ENCODE data around the gene SPECC1. TPM values are rescaled to one million over a fixed set of nuclear protein-coding genes. Genes with fewer than 3 reads are reported as not detected.
A peak's percentile ranks its signal among the peaks of the same experiment; 100 is the strongest.
"Not testable (repeated sequence)": the region's sequence is repeated elsewhere in the genome, so short reads cannot be mapped to it uniquely, and the experiment has no call there.

SPECC1 gene
- total RNA-seq, 1 donor from 2014 or later = 82.8 TPM

GRCh38 chr17:20125724-20126123, 116.6 kb downstream of the SPECC1 start:
- DNase-seq (ENCODE audit: low spot score) = no peak

- DNase-seq (ENCODE audit: low spot score) = no peak
Observed at GRCh38 chr17:20127360-20128035, 118.3 kb downstream of the SPECC1 start.

GRCh38 chr17:20128036-20128667, 119.0 kb downstream of the SPECC1 start:
- DNase-seq (ENCODE audit: low spot score) = no peak

- DNase-seq (ENCODE audit: low spot score) = no peak
Observed at GRCh38 chr17:20133517-20133916, 124.4 kb downstream of the SPECC1 start.

DNA sequence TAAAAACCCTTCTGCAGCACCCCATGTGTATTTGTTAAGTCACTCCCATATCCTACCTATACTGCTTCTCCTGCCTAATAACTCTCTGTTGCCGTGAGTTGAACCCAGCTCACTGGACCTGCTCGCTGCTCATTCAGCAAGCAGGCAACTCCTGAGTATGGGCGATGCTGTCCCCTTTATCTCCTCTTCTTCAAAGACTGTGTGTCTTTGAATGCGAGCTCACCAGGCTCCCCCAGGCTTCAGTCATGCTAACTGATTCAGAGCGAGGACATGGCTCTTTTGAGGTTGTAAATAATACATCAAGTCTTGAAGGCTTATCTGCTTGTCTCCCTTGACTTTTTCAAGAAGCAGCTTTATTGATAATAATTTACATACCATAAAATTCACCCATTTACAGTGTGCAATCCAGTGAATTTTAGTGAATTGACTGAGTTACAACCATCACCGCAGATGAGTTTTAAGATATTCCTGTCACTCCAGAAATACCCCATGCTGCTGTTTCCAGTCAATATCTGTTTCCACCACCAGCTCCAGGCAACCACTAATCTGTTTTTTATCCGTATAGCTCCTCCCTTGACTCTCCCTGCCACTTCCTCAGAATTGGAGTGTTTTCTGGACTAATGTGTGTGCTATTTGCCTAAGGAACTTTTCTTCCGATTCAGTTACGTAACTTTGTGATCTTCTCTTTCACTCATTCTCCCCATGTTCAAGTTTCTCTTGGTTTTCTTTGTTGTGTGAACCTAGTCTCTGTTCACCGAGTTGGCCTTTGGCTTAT, 132.2 kb downstream of the SPECC1 start:
- peak; percentile 87 for DNase-seq (ENCODE audit: low spot score)

GRCh38 chr17:20142268-20142667, 133.1 kb downstream of the SPECC1 start:
- no peak for DNase-seq (ENCODE audit: low spot score)

- DNase-seq (ENCODE audit: low spot score) = no peak
Observed at GRCh38 chr17:20143740-20144139, 134.6 kb downstream of the SPECC1 start.

DNA sequence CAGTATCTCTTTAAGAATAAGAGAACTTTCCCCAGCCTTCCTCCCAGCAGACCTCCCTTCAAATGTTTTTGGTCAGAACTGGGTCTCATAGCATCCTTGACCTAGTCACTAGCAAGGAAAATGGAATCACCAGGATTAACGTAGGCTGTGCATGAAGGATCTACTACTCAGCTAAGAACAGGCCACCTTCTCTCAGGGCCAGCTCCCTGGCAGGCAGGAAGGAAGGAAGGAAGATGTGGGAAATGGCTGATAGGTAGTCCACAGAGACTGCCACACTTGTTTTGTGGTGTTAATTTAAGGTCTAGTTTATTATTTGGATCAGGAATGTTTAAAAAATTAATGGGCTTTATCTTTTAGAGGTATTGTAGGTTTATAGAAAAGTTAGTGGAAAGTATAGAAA, 136.4 kb downstream of the SPECC1 start:
- DNase-seq (ENCODE audit: low spot score) = no peak

- DNase-seq (ENCODE audit: low spot score) = no peak
Observed at GRCh38 chr17:20149251-20149650, 140.1 kb downstream of the SPECC1 start.

DNA sequence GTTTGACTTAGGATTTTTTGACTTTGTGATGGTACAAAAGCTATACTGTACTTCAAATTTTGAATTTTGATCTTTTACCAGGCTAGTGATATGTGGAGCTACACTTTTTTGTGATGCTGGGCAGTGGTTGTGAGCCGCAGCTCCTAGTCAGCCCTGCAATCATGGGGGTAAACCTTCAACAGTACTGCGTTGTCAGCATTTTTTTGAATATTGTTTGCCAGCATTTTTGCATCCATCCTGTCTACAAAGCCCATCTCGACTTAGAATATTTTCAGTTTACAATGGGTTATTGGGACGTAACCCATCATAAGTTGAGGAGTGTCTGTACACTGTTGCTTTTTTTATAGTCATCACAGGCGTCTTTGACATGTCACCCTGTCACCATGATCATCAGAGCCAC, 142.0 kb downstream of the SPECC1 start:
- DNase-seq (ENCODE audit: low spot score) = no peak

GRCh38 chr17:20153231-20153630, 144.1 kb downstream of the SPECC1 start:
- DNase-seq (ENCODE audit: low spot score) = no peak

GRCh38 chr17:20154286-20155000, 145.3 kb downstream of the SPECC1 start:
- no peak for DNase-seq (ENCODE audit: low spot score)

DNA sequence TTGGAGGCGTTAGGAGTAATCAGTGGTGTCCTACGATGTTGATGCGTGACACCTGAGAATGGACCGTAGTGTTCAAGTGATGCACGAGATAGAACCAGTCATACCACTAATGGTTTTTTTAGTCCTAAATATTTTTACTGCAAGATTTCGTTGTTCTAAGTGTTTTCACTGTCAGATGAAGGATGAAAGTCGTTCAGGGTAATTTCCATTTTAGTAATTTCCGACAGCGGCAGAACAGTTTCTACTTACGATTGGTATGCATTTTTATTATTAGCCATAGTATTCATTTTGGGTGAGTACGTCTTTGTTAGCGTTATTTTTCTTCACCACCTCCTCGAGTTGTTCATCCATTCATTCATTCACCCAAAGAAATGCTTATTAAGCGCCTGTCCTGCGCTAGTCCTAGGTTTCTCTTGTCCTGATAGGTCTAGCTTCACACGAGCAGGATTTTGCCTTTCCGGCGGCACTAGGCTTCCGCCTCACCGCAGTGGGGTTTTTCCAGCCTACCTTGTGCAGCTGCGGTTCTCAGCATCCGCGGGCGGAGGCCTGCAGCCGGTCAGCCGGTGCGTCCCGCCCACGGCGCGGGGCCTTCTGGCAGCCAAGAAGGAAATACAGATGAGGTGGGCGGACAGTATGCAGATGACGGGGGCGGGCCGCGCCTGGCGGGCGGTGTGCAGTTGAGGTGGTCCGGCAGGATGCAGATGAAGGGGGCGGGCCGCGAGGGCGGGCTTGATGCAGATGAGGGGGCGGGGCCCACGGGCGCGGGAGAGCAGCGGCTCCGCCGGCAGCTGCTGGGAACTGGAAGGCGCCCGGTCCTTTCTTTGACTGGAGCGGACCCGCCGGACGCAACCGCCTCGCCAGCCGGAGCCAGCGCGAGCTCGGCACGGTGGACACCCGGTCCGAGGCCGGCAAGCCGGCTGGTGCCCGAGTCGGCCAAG, 146.4 kb downstream of the SPECC1 start:
- peak; percentile 98 for DNase-seq (ENCODE audit: low spot score)

- DNase-seq (ENCODE audit: low spot score) = peak; percentile 19
Observed at GRCh38 chr17:20156196-20157000, 147.2 kb downstream of the SPECC1 start.

- no peak for DNase-seq (ENCODE audit: low spot score)
Observed at GRCh38 chr17:20157001-20157310, 147.8 kb downstream of the SPECC1 start.

DNA sequence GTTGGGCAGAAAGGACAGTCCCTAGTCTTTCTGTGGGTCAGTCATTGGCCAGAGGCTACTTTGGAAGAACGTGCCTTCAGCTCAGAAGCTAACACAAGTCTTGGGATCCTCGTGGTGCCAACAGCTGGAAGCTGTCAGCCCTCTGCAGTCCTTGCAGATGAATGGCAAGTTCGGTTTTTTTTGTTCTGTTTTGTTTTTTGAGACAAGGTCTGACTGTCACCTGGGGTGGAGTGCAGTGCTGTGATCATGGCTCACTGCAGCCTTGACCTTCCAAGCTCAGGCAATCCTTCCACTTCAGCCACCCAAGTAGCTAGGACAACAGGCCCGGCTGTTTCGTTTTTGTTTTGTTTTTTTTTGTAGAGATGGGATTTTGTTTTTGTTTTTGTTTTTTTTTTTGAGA, 149.4 kb downstream of the SPECC1 start:
- no peak for DNase-seq (ENCODE audit: low spot score)

- DNase-seq (ENCODE audit: low spot score) = no peak
Observed at GRCh38 chr17:20159406-20160069, 150.4 kb downstream of the SPECC1 start.

GRCh38 chr17:20165516-20165915, 156.4 kb downstream of the SPECC1 start:
- not testable (repeated sequence) for DNase-seq (ENCODE audit: low spot score)

DNA sequence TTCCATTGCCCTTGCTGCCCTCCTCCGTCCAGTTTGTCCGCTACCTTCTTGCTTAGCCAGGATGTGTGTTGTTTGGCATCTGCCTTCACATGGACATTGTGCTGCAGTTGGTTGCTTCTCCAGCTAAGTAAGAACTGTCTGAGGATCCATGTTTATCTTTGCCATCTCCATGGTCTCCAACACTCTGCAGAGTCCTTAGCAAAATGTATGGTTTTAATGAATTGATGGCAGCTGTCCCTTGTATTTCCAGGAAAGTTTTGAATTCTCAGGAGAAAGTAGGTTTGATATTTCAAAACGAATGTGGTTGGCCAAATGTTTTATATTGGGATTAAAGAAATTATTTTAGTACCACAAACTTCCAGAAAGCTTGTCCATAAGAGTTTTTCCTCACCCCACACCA, 160.9 kb downstream of the SPECC1 start:
- no peak for DNase-seq (ENCODE audit: low spot score)
